Lower lobe of right lung (tissue), 2 donors: ENCODE measurements around the gene AMBRA1. TPM values are rescaled to one million over a fixed set of nuclear protein-coding genes. Genes with fewer than 3 reads are reported as not detected.

ENCODE experiments used
- ATAC-seq, 2 donors: fragments of 200-7000 bp; cut with Tn5 transposase; one replicate each; pipeline ENCODE4 v1.9.1; 2020 to 2022; ENCODE audit warnings: mild to moderate bottlenecking in 2 of 2, moderate library complexity in 2 of 2
- DNase-seq: peaks from one replicate; pipeline ENCODE4 v3.0.0-alpha.2; 2020
- H3K27ac ChIP-seq: fragments of 200-600 bp; one replicate; pipeline ENCODE4 v1.8.0; 2022
- H3K27me3 ChIP-seq: fragments of 200-600 bp; one replicate; pipeline ENCODE4 v1.8.0; 2022; ENCODE audit warnings: low read depth
- H3K36me3 ChIP-seq: fragments of 200-600 bp; one replicate; pipeline ENCODE4 v1.8.0; 2022; ENCODE audit warnings: mild to moderate bottlenecking
- H3K4me1 ChIP-seq: fragments of 200-600 bp; one replicate; pipeline ENCODE4 v1.8.0; 2022
- H3K4me3 ChIP-seq: fragments of 200-600 bp; one replicate; pipeline ENCODE4 v1.8.0; 2022; ENCODE audit warnings: mild to moderate bottlenecking
- H3K9me3 ChIP-seq: fragments of 200-600 bp; one replicate; pipeline ENCODE4 v1.8.0; 2022
- intact Hi-C: fragments of 100-400 bp; cut with DNase I; formaldehyde crosslinking; loops from one replicate; pipeline ENCODE4 v1.11.0; 2022
- total RNA-seq: library from RNA; stranded (reverse); fragmentation: NEBNext Ultra II Directional; extraction: Animal tissue kit (Norgen Biotek cat#: 25700); gene quantifications from one replicate; pipeline ENCODE4 v1.2.1, GENCODE V29; 2021
- TF ChIP-seq, protein P1 (sequence below): fragments of 200-600 bp; IDR thresholded peaks from one replicate; pipeline ENCODE4 v1.8.0; 2022; ENCODE audit warnings: antibody characterized with exemption, mild to moderate bottlenecking
- donor health status: DM: no; HTN: yes; CAD: no; lungs with severe emphysema.

AMBRA1 gene
- total RNA-seq, 1 donor from 2014 or later = 39.9 TPM

- no peak for ATAC-seq
- Histone ChIP-seq H3K4me1 (peaks cover 10% of the 10 kb centered on the region), H3K27me3 (no peaks in the 10 kb centered on the region), H3K4me3 (no peak overlapping the region), H3K27ac (no peak overlapping the region), H3K36me3 (peaks cover 28% of the 10 kb centered on the region), H3K9me3 (no peaks in the 10 kb centered on the region)
- DNase-seq = no peak
- intact Hi-C loops = no loop called here
- TF ChIP-seq, protein P1, sequence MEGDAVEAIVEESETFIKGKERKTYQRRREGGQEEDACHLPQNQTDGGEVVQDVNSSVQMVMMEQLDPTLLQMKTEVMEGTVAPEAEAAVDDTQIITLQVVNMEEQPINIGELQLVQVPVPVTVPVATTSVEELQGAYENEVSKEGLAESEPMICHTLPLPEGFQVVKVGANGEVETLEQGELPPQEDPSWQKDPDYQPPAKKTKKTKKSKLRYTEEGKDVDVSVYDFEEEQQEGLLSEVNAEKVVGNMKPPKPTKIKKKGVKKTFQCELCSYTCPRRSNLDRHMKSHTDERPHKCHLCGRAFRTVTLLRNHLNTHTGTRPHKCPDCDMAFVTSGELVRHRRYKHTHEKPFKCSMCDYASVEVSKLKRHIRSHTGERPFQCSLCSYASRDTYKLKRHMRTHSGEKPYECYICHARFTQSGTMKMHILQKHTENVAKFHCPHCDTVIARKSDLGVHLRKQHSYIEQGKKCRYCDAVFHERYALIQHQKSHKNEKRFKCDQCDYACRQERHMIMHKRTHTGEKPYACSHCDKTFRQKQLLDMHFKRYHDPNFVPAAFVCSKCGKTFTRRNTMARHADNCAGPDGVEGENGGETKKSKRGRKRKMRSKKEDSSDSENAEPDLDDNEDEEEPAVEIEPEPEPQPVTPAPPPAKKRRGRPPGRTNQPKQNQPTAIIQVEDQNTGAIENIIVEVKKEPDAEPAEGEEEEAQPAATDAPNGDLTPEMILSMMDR = no peak
These were observed 148.5 kb downstream of the AMBRA1 start for GRCh38 chr11:46445192-46445919.

DNA sequence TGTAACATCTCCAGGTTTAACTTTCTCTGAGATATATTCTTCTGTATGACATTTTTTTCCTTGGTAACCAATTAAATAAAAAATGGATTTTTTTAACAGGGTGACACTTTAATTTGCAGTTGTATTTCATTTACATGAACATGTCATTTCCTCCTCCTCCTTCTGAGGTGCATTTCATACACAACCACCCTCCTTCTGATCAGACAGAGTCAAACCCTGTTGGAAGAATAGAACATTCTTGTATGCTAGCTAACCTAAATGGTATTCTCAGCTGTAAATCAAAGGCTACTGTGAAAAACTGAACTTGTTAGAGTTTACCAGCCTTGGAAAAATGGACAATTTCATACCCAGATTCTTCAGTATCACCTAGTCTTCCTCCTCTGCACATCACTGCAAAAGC, 149.5 kb downstream of the AMBRA1 start:
- Histone ChIP-seq H3K4me1 (peaks cover 10% of the 10 kb centered on the region), H3K4me3 (no peak overlapping the region), H3K27me3 (no peaks in the 10 kb centered on the region), H3K36me3 (peaks cover 28% of the 10 kb centered on the region), H3K27ac (no peak overlapping the region), H3K9me3 (no peaks in the 10 kb centered on the region)
- no peak for DNase-seq
- TF ChIP-seq, protein P1 = no peak
- no peak for ATAC-seq
- intact Hi-C loops = no loop called here

GRCh38 chr11:46438211-46438610, 155.6 kb downstream of the AMBRA1 start:
- H3K4me1 ChIP-seq = no peaks in the 10 kb centered on the region
- H3K27me3 ChIP-seq = no peaks in the 10 kb centered on the region
- DNase-seq = no peak

GRCh38 chr11:46437122-46437689, 156.6 kb downstream of the AMBRA1 start:
- Histone ChIP-seq H3K4me3 (no peak overlapping the region), H3K9me3 (no peaks in the 10 kb centered on the region), H3K27ac (no peak overlapping the region), H3K27me3 (no peaks in the 10 kb centered on the region), H3K36me3 (peaks cover 42% of the 10 kb centered on the region), H3K4me1 (no peaks in the 10 kb centered on the region)
- TF ChIP-seq, protein P1 = no peak
- intact Hi-C loops = no loop called here
- DNase-seq (no peak), ATAC-seq (no peak)

More at GRCh38 chr11:46438211-46438610, 155.6 kb downstream of the AMBRA1 start:
- Histone ChIP-seq H3K9me3 (no peaks in the 10 kb centered on the region), H3K36me3 (peaks cover 42% of the 10 kb centered on the region), H3K27ac (no peak overlapping the region), H3K4me3 (no peak overlapping the region)
- TF ChIP-seq, protein P1 = no peak
- no peak for ATAC-seq
- intact Hi-C loops = no loop called here

- Histone ChIP-seq H3K9me3 (no peaks in the 10 kb centered on the region), H3K36me3 (peaks cover 42% of the 10 kb centered on the region), H3K4me1 (no peaks in the 10 kb centered on the region), H3K4me3 (no peak overlapping the region), H3K27ac (no peak overlapping the region), H3K27me3 (no peaks in the 10 kb centered on the region)
- TF ChIP-seq, protein P1 = no peak
- DNase-seq (no peak), ATAC-seq (no peak)
- intact Hi-C loops = no loop called here
These were observed 157.7 kb downstream of the AMBRA1 start for GRCh38 chr11:46436113-46436512.
